Ovary (tissue), 9 donors: ENCODE data around the gene DIS3L. TPM values are rescaled to one million over a fixed set of nuclear protein-coding genes. Genes with fewer than 3 reads are reported as not detected.
"Not testable (repeated sequence)": the region's sequence is repeated elsewhere in the genome, so short reads cannot be mapped to it uniquely, and the experiment has no call there.

Source experiments
- DNase-seq, 5 donors: peaks; one replicate each; pipeline ENCODE4 v3.0.0-alpha.2; 2019 to 2020
- H3K27ac ChIP-seq, 2 donors: fragments of 200-600 bp; one replicate each; pipeline versions ENCODE4 v1.5.1 to v1.8.0; 2019 to 2022
- H3K27me3 ChIP-seq: fragments of 200-600 bp; one replicate; pipeline ENCODE4 v1.8.0; 2022
- H3K36me3 ChIP-seq: fragments of 200-600 bp; sonication (generic); one replicate; pipeline ENCODE4 v1.5.1; 2019
- H3K4me1 ChIP-seq: one replicate; pipeline ENCODE4 v1.8.1; 2013; ENCODE audit warnings: mild to moderate bottlenecking, moderate library complexity; ENCODE audit not compliant: insufficient read depth
- H3K4me3 ChIP-seq: fragments of 200-600 bp; sonication (generic); one replicate; pipeline ENCODE4 v1.5.1; 2017
- H3K9me3 ChIP-seq, 2 donors: fragments of 200-600 bp in 1 of 2; sonication (generic) in 1 of 2; one replicate each; pipeline versions ENCODE4 v1.5.1 to v1.8.1; 2013 to 2019; ENCODE audit warnings: mild to moderate bottlenecking in 1 of 2, moderate library complexity in 1 of 2
- EP300 ChIP-seq: sonication (generic); formaldehyde crosslinking; IDR thresholded peaks from one replicate; pipeline ENCODE4 v1.6.1; 2017; ENCODE audit warnings: antibody characterized with exemption
- POLR2A ChIP-seq: fragments of 450-650 bp; IDR thresholded peaks from one replicate; pipeline ENCODE4 v1.6.1; 2017; ENCODE audit warnings: antibody characterized with exemption, mild to moderate bottlenecking, moderate library complexity
- WGBS, 3 donors: extraction: QIAGEN DNeasy Blood & Tissue Kit in 1 of 3; methylation state at CpG; one replicate each; pipeline versions ENCODE4 v1.1.5 to v1.1.7; 2013 to 2017; 5-methylcytosine and 5-hydroxymethylcytosine counted together
- intact Hi-C, 4 donors: fragments of 100-400 bp; cut with DNase I; formaldehyde crosslinking; loops; one replicate each; pipeline versions ENCODE4 v1.11.0 to v1.15.1; 2022 to 2023
- polyA plus RNA-seq, 2 donors: library from polyadenylated mRNA; stranded (reverse); fragments of 200-250 nt in 1 of 2; fragments of 350-450 nt in 1 of 2; fragmentation: Illumina TruSeq in 1 of 2; extraction: RNeasy Lipid Tissue Mini Kit (QIAGEN cat#74804) in 1 of 2; gene quantifications; one replicate each; pipeline ENCODE4 v1.2.3, GENCODE V29; 2013 to 2014
- total RNA-seq, 7 donors: library from RNA; depleted of rRNA in 2 of 7; stranded (reverse); fragments of >200 nt in 2 of 7; fragmentation: NEBNext Ultra II Directional in 3 of 7; extraction: Animal tissue kit (Norgen Biotek cat#: 25700) in 3 of 7; gene quantifications; one replicate each; pipeline versions ENCODE4 v1.1.0 to v1.2.4, GENCODE V29; 2016 to 2023
- TF ChIP-seq, protein P1 (sequence below), 3 donors: fragments of 450-650 bp in 2 of 3; fragments of 200-600 bp in 1 of 3; IDR thresholded peaks; one replicate each; pipeline versions ENCODE4 v1.5.1 to v1.8.0; 2016 to 2022; ENCODE audit warnings: antibody characterized with exemption in 3 of 3, mild to moderate bottlenecking in 1 of 3
- donor health status: DM: no; HTN: no; CAD: no; lungs with moderate emphysema.
- donor health status: DM: no; HTN: no; CAD: no.
- donor health status: Bipolar disorder and iron deficiency.
- donor health status: DM: yes; HTN: yes; CAD: no.
- donor health status: DM: no; HTN: no; CAD: no.
- donor health status: DM: yes; HTN: yes; CAD: no.

Gene DIS3L
- total and polyA plus RNA-seq, 9 donors = 19.6 to 54.6 (median 31.9) TPM

GRCh38 chr15:66302489-66303278, 9.3 kb downstream of the DIS3L start:
- DNase-seq = no peak
- intact Hi-C loops = no loop called here
- Histone ChIP-seq H3K4me3 (no peak overlapping the region), H3K4me1 (no peaks in the 10 kb centered on the region), H3K27me3 (no peaks in the 10 kb centered on the region), H3K9me3 (no peaks in the 10 kb centered on the region), H3K36me3 (no peaks in the 10 kb centered on the region), H3K27ac (no peak overlapping the region)
- TF ChIP-seq, protein P1, sequence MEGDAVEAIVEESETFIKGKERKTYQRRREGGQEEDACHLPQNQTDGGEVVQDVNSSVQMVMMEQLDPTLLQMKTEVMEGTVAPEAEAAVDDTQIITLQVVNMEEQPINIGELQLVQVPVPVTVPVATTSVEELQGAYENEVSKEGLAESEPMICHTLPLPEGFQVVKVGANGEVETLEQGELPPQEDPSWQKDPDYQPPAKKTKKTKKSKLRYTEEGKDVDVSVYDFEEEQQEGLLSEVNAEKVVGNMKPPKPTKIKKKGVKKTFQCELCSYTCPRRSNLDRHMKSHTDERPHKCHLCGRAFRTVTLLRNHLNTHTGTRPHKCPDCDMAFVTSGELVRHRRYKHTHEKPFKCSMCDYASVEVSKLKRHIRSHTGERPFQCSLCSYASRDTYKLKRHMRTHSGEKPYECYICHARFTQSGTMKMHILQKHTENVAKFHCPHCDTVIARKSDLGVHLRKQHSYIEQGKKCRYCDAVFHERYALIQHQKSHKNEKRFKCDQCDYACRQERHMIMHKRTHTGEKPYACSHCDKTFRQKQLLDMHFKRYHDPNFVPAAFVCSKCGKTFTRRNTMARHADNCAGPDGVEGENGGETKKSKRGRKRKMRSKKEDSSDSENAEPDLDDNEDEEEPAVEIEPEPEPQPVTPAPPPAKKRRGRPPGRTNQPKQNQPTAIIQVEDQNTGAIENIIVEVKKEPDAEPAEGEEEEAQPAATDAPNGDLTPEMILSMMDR (IDR thresholded peaks at IDR 0.05) = no peak
- TF ChIP-seq EP300 (no peak), POLR2A (no peak)
- 87 to 94% (median 93%) methylated on average over 5 of the region's 5 CpGs for WGBS, 3 donors

- H3K4me1 ChIP-seq, H3K4me3 ChIP-seq, DNase-seq, H3K27ac ChIP-seq, H3K36me3 ChIP-seq, intact Hi-C loops, H3K9me3 ChIP-seq, H3K27me3 ChIP-seq: not testable (repeated sequence)
- 87 to 96% (median 94%) methylated on average over 10 of the region's 10 CpGs for WGBS, 3 donors
Observed at GRCh38 chr15:66304425-66304824, 11.1 kb downstream of the DIS3L start.

DNA sequence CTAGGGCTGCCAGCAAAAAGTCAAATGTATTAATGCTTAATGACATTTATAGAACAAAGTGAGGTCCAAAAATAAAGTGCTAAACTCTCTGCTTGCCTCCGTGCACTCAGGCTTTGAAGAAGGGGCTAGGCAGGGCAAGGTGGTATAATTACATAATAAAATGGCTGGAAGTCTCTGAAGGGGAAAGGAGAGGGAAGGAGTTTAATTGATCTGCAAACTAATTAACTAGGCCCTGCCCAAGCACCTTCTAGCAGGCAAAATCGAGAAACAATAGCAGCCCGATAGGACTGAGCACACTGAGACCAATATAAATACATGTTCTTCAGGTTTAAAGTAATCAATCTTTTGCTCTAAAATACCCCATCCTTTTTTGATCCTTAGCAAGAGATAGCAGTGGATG, 13.0 kb downstream of the DIS3L start:
- TF ChIP-seq, protein P1 (IDR thresholded peaks at IDR 0.05) = no peak
- no peak for TF ChIP-seq POLR2A
- no peak for TF ChIP-seq EP300
- intact Hi-C loops = no loop called here
- Histone ChIP-seq H3K36me3 (no peaks in the 10 kb centered on the region), H3K27ac (no peak overlapping the region), H3K9me3 (no peaks in the 10 kb centered on the region), H3K27me3 (no peaks in the 10 kb centered on the region), H3K4me3 (no peak overlapping the region), H3K4me1 (no peaks in the 10 kb centered on the region)
- 78 to 90% (median 83%) methylated on average over 3 of the region's 3 CpGs for WGBS, 3 donors
- DNase-seq = no peak

DNA sequence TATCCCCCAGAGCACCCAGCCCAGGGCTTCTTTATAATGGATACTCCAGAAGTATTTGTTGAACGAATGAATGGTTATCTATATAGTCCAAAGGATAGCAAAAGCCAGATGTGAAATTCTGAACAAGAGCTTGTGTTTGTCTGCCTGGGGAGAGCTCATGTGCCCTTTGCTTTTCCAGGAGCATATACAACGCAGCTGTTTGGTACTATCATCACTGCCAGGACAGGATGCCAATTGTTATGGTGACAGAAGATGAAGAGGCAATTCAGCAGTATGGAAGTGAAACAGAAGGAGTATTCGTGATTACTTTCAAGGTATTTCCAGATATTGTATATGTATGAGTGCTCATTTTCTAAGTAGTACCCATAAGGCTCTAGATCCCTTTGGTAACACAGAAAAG, 15.2 kb downstream of the DIS3L start:
- H3K4me1 ChIP-seq = no peaks in the 10 kb centered on the region
- no peak overlapping the region for H3K4me3 ChIP-seq
- WGBS, 3 donors = 90 to 93% (median 91%) methylated on average over 3 of the region's 3 CpGs
- H3K27me3 ChIP-seq = no peaks in the 10 kb centered on the region
- H3K36me3 ChIP-seq = no peaks in the 10 kb centered on the region
- intact Hi-C loops = no loop called here
- DNase-seq = no peak
- no peak overlapping the region for H3K27ac ChIP-seq
- H3K9me3 ChIP-seq = no peaks in the 10 kb centered on the region
- no peak for TF ChIP-seq EP300
- TF ChIP-seq POLR2A = no peak

GRCh38 chr15:66309828-66310227, 16.5 kb downstream of the DIS3L start:
- no peak overlapping the region for H3K4me3 ChIP-seq
- H3K9me3 ChIP-seq = no peaks in the 10 kb centered on the region
- TF ChIP-seq, protein P1 (IDR thresholded peaks at IDR 0.05) = no peak
- TF ChIP-seq EP300 (no peak), POLR2A (no peak)
- H3K4me1 ChIP-seq = no peaks in the 10 kb centered on the region
- no peaks in the 10 kb centered on the region for H3K36me3 ChIP-seq
- H3K27ac ChIP-seq = no peak overlapping the region
- DNase-seq = no peak
- H3K27me3 ChIP-seq = no peaks in the 10 kb centered on the region
- intact Hi-C loops = no loop called here
- WGBS, 3 donors = 80 to 85% (median 85%) methylated on average over 3 of the region's 3 CpGs
